ENCODE data around the gene TMEM154. TPM values are rescaled to one million over a fixed set of nuclear protein-coding genes. Genes with fewer than 3 reads are reported as not detected.

Gene TMEM154
- total RNA-seq, 1 experiment from 2014 or later = 2.6 TPM

DNA sequence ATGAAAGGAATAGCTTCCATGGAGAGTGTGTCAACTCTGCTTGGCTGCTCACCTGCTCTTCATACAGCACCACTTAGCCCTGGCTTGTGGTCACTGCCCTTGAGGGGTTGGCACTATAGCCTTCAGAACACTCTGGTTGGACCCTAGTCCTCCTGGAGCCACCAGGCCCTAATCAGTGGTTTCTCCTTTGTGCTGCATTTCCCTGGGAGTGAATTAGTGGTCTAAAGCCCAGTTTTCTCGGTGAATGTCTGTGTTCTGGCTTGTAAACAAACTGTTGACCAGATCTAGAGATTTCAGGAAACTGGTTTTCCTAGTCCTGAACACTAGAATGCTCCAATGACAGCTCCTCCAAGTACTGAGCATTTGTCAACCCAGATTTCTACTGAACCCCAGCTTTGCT is 28.6 kb upstream of the TMEM154 start:
- H3K9me3 ChIP-seq (ENCODE audit: low read depth, low read length, poor library complexity, severe bottlenecking) = no peaks in the 10 kb centered on the region
- BruUV-seq (replicated peaks) = no TSS peak
- H3K27ac ChIP-seq (ENCODE audit: low read depth, low read length, poor library complexity, severe bottlenecking) = no peak overlapping the region
- peaks cover 8% of the 10 kb centered on the region for H3K4me1 ChIP-seq (ENCODE audit: insufficient read depth, low read length, poor library complexity, severe bottlenecking)
- ChIA-PET CTCF (no interaction called here), POLR2A (ENCODE audit: low non-redundant PET) (no interaction called here)
- H3K4me3 ChIP-seq (ENCODE audit: low read depth, low read length, poor library complexity, severe bottlenecking) = no peak overlapping the region
- TF ChIP-seq, protein P1, sequence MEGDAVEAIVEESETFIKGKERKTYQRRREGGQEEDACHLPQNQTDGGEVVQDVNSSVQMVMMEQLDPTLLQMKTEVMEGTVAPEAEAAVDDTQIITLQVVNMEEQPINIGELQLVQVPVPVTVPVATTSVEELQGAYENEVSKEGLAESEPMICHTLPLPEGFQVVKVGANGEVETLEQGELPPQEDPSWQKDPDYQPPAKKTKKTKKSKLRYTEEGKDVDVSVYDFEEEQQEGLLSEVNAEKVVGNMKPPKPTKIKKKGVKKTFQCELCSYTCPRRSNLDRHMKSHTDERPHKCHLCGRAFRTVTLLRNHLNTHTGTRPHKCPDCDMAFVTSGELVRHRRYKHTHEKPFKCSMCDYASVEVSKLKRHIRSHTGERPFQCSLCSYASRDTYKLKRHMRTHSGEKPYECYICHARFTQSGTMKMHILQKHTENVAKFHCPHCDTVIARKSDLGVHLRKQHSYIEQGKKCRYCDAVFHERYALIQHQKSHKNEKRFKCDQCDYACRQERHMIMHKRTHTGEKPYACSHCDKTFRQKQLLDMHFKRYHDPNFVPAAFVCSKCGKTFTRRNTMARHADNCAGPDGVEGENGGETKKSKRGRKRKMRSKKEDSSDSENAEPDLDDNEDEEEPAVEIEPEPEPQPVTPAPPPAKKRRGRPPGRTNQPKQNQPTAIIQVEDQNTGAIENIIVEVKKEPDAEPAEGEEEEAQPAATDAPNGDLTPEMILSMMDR (conservative IDR thresholded peaks at IDR 0.05; ENCODE audit: low read depth, low read length) = no peak
- TF ChIP-seq EZH2 (IDR thresholded peaks at IDR 0.05; ENCODE audit: borderline replicate concordance, low read depth, low read length, poor library complexity, severe bottlenecking) = no peak
- no peak for DNase-seq (ENCODE audit: low spot score)
- no peaks in the 10 kb centered on the region for H3K36me3 ChIP-seq (ENCODE audit: insufficient read depth, low read length, poor library complexity, severe bottlenecking)
- no peaks in the 10 kb centered on the region for H3K27me3 ChIP-seq (replicated peaks; ENCODE audit: insufficient read depth, low read depth, low read length, poor library complexity)
- intact Hi-C loops (cut with micrococcal nuclease; ENCODE audit: unreplicated experiment) = no loop called here

DNA sequence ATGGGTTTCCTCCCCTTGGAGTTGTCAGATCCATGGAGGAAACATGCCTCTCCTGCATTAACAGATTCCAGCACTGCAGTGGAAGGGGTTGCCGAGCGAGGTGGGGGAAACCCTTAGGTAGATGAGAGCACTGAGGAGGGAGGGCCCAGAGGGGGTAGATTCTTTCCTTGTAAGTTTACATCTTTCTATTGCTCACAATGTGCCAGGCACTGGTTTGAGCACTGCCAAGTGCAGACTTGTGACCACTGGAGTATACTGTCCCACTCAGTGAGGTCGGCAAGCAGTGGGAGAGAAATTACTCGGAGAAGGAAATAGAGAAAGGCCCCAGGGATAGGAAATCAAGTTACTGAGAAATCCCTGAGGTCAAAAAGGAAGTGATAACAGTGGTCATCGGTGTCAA is 27.8 kb upstream of the TMEM154 start:
- ChIA-PET CTCF (no interaction called here), POLR2A (ENCODE audit: low non-redundant PET) (no interaction called here)
- TF ChIP-seq EZH2 (IDR thresholded peaks at IDR 0.05; ENCODE audit: borderline replicate concordance, low read depth, low read length, poor library complexity, severe bottlenecking) = no peak
- TF ChIP-seq, protein P1 (conservative IDR thresholded peaks at IDR 0.05; ENCODE audit: low read depth, low read length) = no peak
- Histone ChIP-seq H3K36me3 (ENCODE audit: insufficient read depth, low read length, poor library complexity, severe bottlenecking) (no peaks in the 10 kb centered on the region), H3K4me3 (ENCODE audit: low read depth, low read length, poor library complexity, severe bottlenecking) (no peak overlapping the region), H3K27ac (ENCODE audit: low read depth, low read length, poor library complexity, severe bottlenecking) (no peak overlapping the region), H3K4me1 (ENCODE audit: insufficient read depth, low read length, poor library complexity, severe bottlenecking) (peaks cover 8% of the 10 kb centered on the region), H3K9me3 (ENCODE audit: low read depth, low read length, poor library complexity, severe bottlenecking) (no peaks in the 10 kb centered on the region), H3K27me3 (replicated peaks; ENCODE audit: insufficient read depth, low read depth, low read length, poor library complexity) (no peaks in the 10 kb centered on the region)
- BruUV-seq (replicated peaks) = no TSS peak
- intact Hi-C loops (cut with micrococcal nuclease; ENCODE audit: unreplicated experiment) = no loop called here
- no peak for DNase-seq (ENCODE audit: low spot score)

DNA sequence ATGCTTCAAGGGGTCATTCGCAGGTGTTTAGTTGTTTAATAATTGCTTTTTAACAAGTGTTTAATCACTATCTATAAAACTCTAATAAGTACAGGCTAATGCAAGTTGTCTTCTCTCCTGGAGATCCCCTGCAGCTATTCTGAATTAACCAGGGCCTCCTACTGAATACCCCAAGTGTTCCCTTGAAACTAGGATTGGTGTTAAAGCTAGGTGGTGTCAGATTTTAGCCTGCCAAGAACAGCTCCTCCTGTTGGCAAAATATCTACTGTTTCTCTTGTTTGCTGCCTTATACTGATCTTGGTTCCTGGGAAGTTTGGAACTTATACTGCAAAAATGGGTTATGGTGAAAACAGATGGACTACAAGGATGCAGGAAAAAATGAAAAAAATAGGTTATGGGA is 26.1 kb upstream of the TMEM154 start:
- intact Hi-C loops (cut with micrococcal nuclease; ENCODE audit: unreplicated experiment) = no loop called here

More for the DNA sequence above, 26.1 kb upstream of the TMEM154 start:
- no peaks in the 10 kb centered on the region for H3K9me3 ChIP-seq (ENCODE audit: low read depth, low read length, poor library complexity, severe bottlenecking)
- no peaks in the 10 kb centered on the region for H3K36me3 ChIP-seq (ENCODE audit: insufficient read depth, low read length, poor library complexity, severe bottlenecking)
- DNase-seq (ENCODE audit: low spot score) = no peak
- no peak for TF ChIP-seq EZH2 (IDR thresholded peaks at IDR 0.05; ENCODE audit: borderline replicate concordance, low read depth, low read length, poor library complexity, severe bottlenecking)
- TF ChIP-seq, protein P1 (conservative IDR thresholded peaks at IDR 0.05; ENCODE audit: low read depth, low read length) = peak; percentile 33; the same call in 1 of the 2 replicates
- H3K4me3 ChIP-seq (ENCODE audit: low read depth, low read length, poor library complexity, severe bottlenecking) = no peak overlapping the region
- no peaks in the 10 kb centered on the region for H3K27me3 ChIP-seq (replicated peaks; ENCODE audit: insufficient read depth, low read depth, low read length, poor library complexity)
- no peak overlapping the region for H3K27ac ChIP-seq (ENCODE audit: low read depth, low read length, poor library complexity, severe bottlenecking)
- no TSS peak for BruUV-seq (replicated peaks)
- H3K4me1 ChIP-seq (ENCODE audit: insufficient read depth, low read length, poor library complexity, severe bottlenecking) = peaks cover 8% of the 10 kb centered on the region
- ChIA-PET CTCF (no interaction called here), POLR2A (ENCODE audit: low non-redundant PET) (no interaction called here)

Data from A673 (cell line).